Raji (cell line): Measurements from ENCODE around the gene ARHGAP20.

Source experiments
- POLR2A ChIP-seq: IDR thresholded peaks from 2 replicates; pipeline ENCODE4 v1.6.1; 2011; ENCODE audit warnings: low read depth, low read length, control low read depth; ENCODE audit not compliant: insufficient read depth

The ARHGAP20 gene

GRCh38 chr11:110730773-110731172 lies 18.5 kb upstream of the ARHGAP20 start:
- no peak for TF ChIP-seq POLR2A

- no peak for TF ChIP-seq POLR2A
These were observed 16.6 kb upstream of the ARHGAP20 start for GRCh38 chr11:110728883-110729282.

- no peak for TF ChIP-seq POLR2A
These were observed 16.2 kb upstream of the ARHGAP20 start for GRCh38 chr11:110728476-110728875.

- no peak for TF ChIP-seq POLR2A
These were observed 12.1 kb upstream of the ARHGAP20 start for GRCh38 chr11:110724358-110724757.

GRCh38 chr11:110720431-110721275 lies 8.4 kb upstream of the ARHGAP20 start:
- no peak for TF ChIP-seq POLR2A

GRCh38 chr11:110716361-110716760 lies 4.1 kb upstream of the ARHGAP20 start:
- no peak for TF ChIP-seq POLR2A

- no peak for TF ChIP-seq POLR2A
These were observed 3.3 kb upstream of the ARHGAP20 start for GRCh38 chr11:110715541-110715940.

GRCh38 chr11:110713449-110713776 lies 1.2 kb upstream of the ARHGAP20 start:
- no peak for TF ChIP-seq POLR2A

GRCh38 chr11:110712659-110713448 lies 617 bp upstream of the ARHGAP20 start:
- TF ChIP-seq POLR2A = no peak

- TF ChIP-seq POLR2A = no peak
These were observed 825 bp downstream of the ARHGAP20 start for GRCh38 chr11:110711448-110711775.

- no peak for TF ChIP-seq POLR2A
These were observed 1.4 kb downstream of the ARHGAP20 start for GRCh38 chr11:110710628-110711381.

GRCh38 chr11:110704210-110704864 lies 7.9 kb downstream of the ARHGAP20 start:
- TF ChIP-seq POLR2A = no peak

GRCh38 chr11:110691926-110692325 lies 20.3 kb downstream of the ARHGAP20 start:
- TF ChIP-seq POLR2A = no peak

GRCh38 chr11:110689306-110689705 lies 22.9 kb downstream of the ARHGAP20 start:
- TF ChIP-seq POLR2A = no peak

GRCh38 chr11:110679323-110679975 lies 32.8 kb downstream of the ARHGAP20 start:
- no peak for TF ChIP-seq POLR2A
